Smooth muscle cell of the coronary artery (primary cell): ENCODE measurements around the gene RYK. TPM values are rescaled to one million over a fixed set of nuclear protein-coding genes. Genes with fewer than 3 reads are reported as not detected.

Source experiments
- total RNA-seq: library from RNA; depleted of rRNA; stranded (reverse); fragments of >200 nt; gene quantifications from 2 replicates; pipeline ENCODE4 v1.2.3, GENCODE V29; 2014; ENCODE audit warnings: low replicate concordance

Gene RYK
- 60.1 and 80.9 TPM in 2 replicates for total RNA-seq

GRCh38 chr3:134250717-134251220 is at the start of gene RYK:
Gene RYK, minus strand, starts transcription at chr3:134250859. Its CDS starts 205 bp downstream, at chr3:134250654.

Other genes with a start within 250 kb of the RYK start
- under 0.01 TPM in 1 of 2 replicates, not detected in the other for gene SLCO2A1, start 220.9 kb downstream of the RYK start, total RNA-seq
- gene AMOTL2, start 123.6 kb upstream of the RYK start, total RNA-seq, result 71.3 and 116 TPM in 2 replicates
- 63.1 and 92.0 TPM in 2 replicates for gene ANAPC13, start 235.1 kb upstream of the RYK start, total RNA-seq
- 13.0 and 23.0 TPM in 2 replicates for gene CEP63, start 235.2 kb upstream of the RYK start, total RNA-seq